Thyroid gland (tissue), 4 donors: ENCODE data around the gene VEPH1. TPM values are rescaled to one million over a fixed set of nuclear protein-coding genes. Genes with fewer than 3 reads are reported as not detected.

ENCODE experiments used
- DNase-seq, 2 donors: peaks; one replicate each; pipeline ENCODE4 v3.0.0-alpha.2; 2019
- H3K27ac ChIP-seq, 3 donors: fragments of 200-600 bp; sonication (generic); 1 replicate in 2 of 3; 2 replicates in 1 of 3; pipeline ENCODE4 v1.5.1; 2016 to 2019; ENCODE audit warnings: mild to moderate bottlenecking in 1 of 3, moderate library complexity in 1 of 3
- H3K27me3 ChIP-seq: fragments of 200-600 bp; sonication (generic); one replicate; pipeline ENCODE4 v1.5.1; 2019
- H3K36me3 ChIP-seq, 2 donors: fragments of 200-600 bp; sonication (generic); one replicate each; pipeline ENCODE4 v1.5.1; 2016 to 2019
- H3K4me1 ChIP-seq, 2 donors: fragments of 200-600 bp; sonication (generic); one replicate each; pipeline ENCODE4 v1.5.1; 2017 to 2019
- H3K4me3 ChIP-seq, 3 donors: fragments of 200-600 bp; sonication (generic); replicated peaks in 1 of 3; 1 replicate in 2 of 3; 2 replicates in 1 of 3; pipeline ENCODE4 v1.5.1; 2016; ENCODE audit warnings: mild to moderate bottlenecking in 1 of 3
- H3K9me3 ChIP-seq: fragments of 200-600 bp; sonication (generic); one replicate; pipeline ENCODE4 v1.5.1; 2017
- CTCF ChIP-seq, 6 experiments: fragments of 200-600 bp in 3 of 6; fragments of 450-650 bp in 3 of 6; sonication (generic) in 3 of 6; IDR thresholded peaks; one replicate each; pipeline ENCODE4 v1.5.1; 2016 to 2019; ENCODE audit warnings: antibody characterized with exemption in 6 of 6, mild to moderate bottlenecking in 2 of 6, inconsistent platforms in 1 of 6, moderate library complexity in 1 of 6
- POLR2A ChIP-seq, 2 donors: fragments of 450-650 bp; IDR thresholded peaks; one replicate each; pipeline ENCODE4 v1.6.1; 2017; ENCODE audit warnings: antibody characterized with exemption in 2 of 2, mild to moderate bottlenecking in 2 of 2, moderate library complexity in 1 of 2
- WGBS, 2 donors: methylation state at CpG; one replicate each; pipeline ENCODE4 v1.1.5; 2017; 5-methylcytosine and 5-hydroxymethylcytosine counted together
- intact Hi-C: fragments of 100-400 bp; cut with DNase I; formaldehyde crosslinking; loops from one replicate; pipeline ENCODE4 v1.15.1; 2023
- total RNA-seq, 4 donors: library from RNA; depleted of rRNA; stranded (reverse); fragments of >200 nt; gene quantifications; one replicate each; pipeline ENCODE4 v1.2.3, GENCODE V29; 2016

VEPH1 gene
- total RNA-seq, 4 donors from 2014 or later, result 1.7 to 12.0 (median 5.0) TPM

GRCh38 chr3:157501863-157502262 is 1.4 kb downstream of the VEPH1 start:
- Histone ChIP-seq H3K9me3 (no peaks in the 10 kb centered on the region), H3K36me3 (no peaks in the 10 kb centered on the region), H3K27ac (no peak overlapping the region), H3K4me3 (no peak overlapping the region), H3K4me1 (peaks cover 9 to 30% of the 10 kb centered on the region in 2 donors), H3K27me3 (no peaks in the 10 kb centered on the region)
- WGBS, 2 donors, result 83 to 84% methylated on average over 4 of the region's 4 CpGs
- intact Hi-C loops, result no loop called here
- TF ChIP-seq CTCF (IDR thresholded peaks at IDR 0.05) (no peak), POLR2A (IDR thresholded peaks at IDR 0.05) (no peak)
- no peak for DNase-seq

- 14 to 25% methylated on average over 4 of the region's 4 CpGs for WGBS, 2 donors
- intact Hi-C loops, result no loop called here
- Histone ChIP-seq H3K4me1 (peaks cover 13 to 41% of the 10 kb centered on the region in 2 donors), H3K36me3 (no peaks in the 10 kb centered on the region), H3K4me3 (peak overlapping the region in 1 of 3 donors; percentile 17), H3K9me3 (no peaks in the 10 kb centered on the region), H3K27me3 (no peaks in the 10 kb centered on the region), H3K27ac (peak overlapping the region; percentile 42 to 91 (median 89))
- DNase-seq, result no peak
- TF ChIP-seq CTCF (IDR thresholded peaks at IDR 0.05) (no peak), POLR2A (IDR thresholded peaks at IDR 0.05) (no peak)
Measured at GRCh38 chr3:157500232-157500631, 3.0 kb downstream of the VEPH1 start.

GRCh38 chr3:157499342-157499963 is 3.8 kb downstream of the VEPH1 start:
- Histone ChIP-seq H3K4me1 (peaks cover 13 to 41% of the 10 kb centered on the region in 2 donors), H3K27me3 (no peaks in the 10 kb centered on the region), H3K9me3 (no peaks in the 10 kb centered on the region), H3K36me3 (no peaks in the 10 kb centered on the region), H3K27ac (peak overlapping the region; percentile 54 to 91 (median 89)), H3K4me3 (peak overlapping the region in 1 of 3 donors; percentile 17)
- 1 to 3% methylated on average over 23 to 24 of the region's 24 CpGs for WGBS, 2 donors
- intact Hi-C loops, result loop anchor here (10.0 kb wide), 1 partner anchor 295 kb away; no protein-coding TSS in a partner anchor
- peak; percentile 97 to 98 for DNase-seq
- TF ChIP-seq POLR2A (IDR thresholded peaks at IDR 0.05), result peak in 1 of 2 donors; percentile 60
- TF ChIP-seq CTCF (IDR thresholded peaks at IDR 0.05), result peak in 4 of 6 experiments; percentile 17 to 60 (median 24)

GRCh38 chr3:157498371-157498770 is 4.8 kb downstream of the VEPH1 start:
- Histone ChIP-seq H3K36me3 (no peaks in the 10 kb centered on the region), H3K4me3 (no peak overlapping the region), H3K27me3 (no peaks in the 10 kb centered on the region), H3K4me1 (peaks cover 13 to 43% of the 10 kb centered on the region in 2 donors), H3K27ac (peak overlapping the region in 2 of 3 donors; percentile 54 to 91), H3K9me3 (no peaks in the 10 kb centered on the region)
- DNase-seq, result no peak
- TF ChIP-seq CTCF (IDR thresholded peaks at IDR 0.05) (no peak), POLR2A (IDR thresholded peaks at IDR 0.05) (no peak)
- intact Hi-C loops, result loop anchor here (10.0 kb wide), 1 partner anchor 294 kb away; no protein-coding TSS in a partner anchor

- no peak for DNase-seq
- TF ChIP-seq POLR2A (IDR thresholded peaks at IDR 0.05), result no peak
- no peak for TF ChIP-seq CTCF (IDR thresholded peaks at IDR 0.05)
- no peak overlapping the region for H3K27ac ChIP-seq
- intact Hi-C loops, result loop anchor here (10.0 kb wide), 1 partner anchor 291 kb away; no protein-coding TSS in a partner anchor
- no peak overlapping the region for H3K4me3 ChIP-seq
- H3K4me1 ChIP-seq, result peaks cover 18 to 59% of the 10 kb centered on the region in 2 donors
- no peaks in the 10 kb centered on the region for H3K36me3 ChIP-seq
- 91% methylated on average over 3 of the region's 3 CpGs for WGBS, 2 donors
- no peaks in the 10 kb centered on the region for H3K9me3 ChIP-seq
- H3K27me3 ChIP-seq, result no peaks in the 10 kb centered on the region
Measured at GRCh38 chr3:157495846-157496245, 7.4 kb downstream of the VEPH1 start.
